Measurements from ENCODE around the gene CLIP1. TPM values are rescaled to one million over a fixed set of nuclear protein-coding genes. Genes with fewer than 3 reads are reported as not detected.
"Not testable (repeated sequence)": the region's sequence is repeated elsewhere in the genome, so short reads cannot be mapped to it uniquely, and the experiment has no call there.

CLIP1 gene
- total RNA-seq, 1 donor from 2014 or later, result 110 TPM

- DNase-seq (ENCODE audit: low spot score), result no peak
These were observed 111.7 kb downstream of the CLIP1 start for GRCh38 chr12:122310626-122311333.

DNA sequence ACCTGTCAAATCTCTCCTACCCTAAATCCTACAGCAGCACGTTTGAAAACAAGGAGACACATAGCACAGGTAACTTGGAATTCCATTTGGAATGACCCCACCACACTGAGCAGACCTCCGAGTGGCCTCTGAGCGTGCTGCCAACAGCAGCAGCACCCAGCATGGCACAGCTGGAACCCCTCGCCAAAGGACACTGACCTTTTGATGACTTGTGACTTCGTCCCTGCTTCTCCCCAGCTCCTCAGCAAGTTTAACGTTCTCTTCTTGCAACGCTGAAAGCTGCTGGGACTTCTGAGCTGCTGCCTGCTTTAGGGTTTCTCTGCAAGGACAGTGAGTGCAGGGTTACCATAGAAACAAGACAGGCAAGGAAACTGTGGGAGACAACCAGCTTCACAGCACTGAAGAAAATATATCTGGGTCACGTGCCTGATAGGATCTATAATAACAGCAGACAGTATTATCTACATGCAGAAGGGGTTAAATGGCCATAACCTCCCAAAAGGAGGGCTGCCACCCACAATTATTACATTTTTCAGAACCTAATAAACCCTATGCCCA, 112.8 kb downstream of the CLIP1 start:
- no peak for DNase-seq (ENCODE audit: low spot score)

GRCh38 chr12:122308811-122309210, 113.7 kb downstream of the CLIP1 start:
- no peak for DNase-seq (ENCODE audit: low spot score)

GRCh38 chr12:122306407-122306806, 116.1 kb downstream of the CLIP1 start:
- no peak for DNase-seq (ENCODE audit: low spot score)

GRCh38 chr12:122304924-122305323, 117.5 kb downstream of the CLIP1 start:
- no peak for DNase-seq (ENCODE audit: low spot score)

- no peak for DNase-seq (ENCODE audit: low spot score)
These were observed 119.4 kb downstream of the CLIP1 start for GRCh38 chr12:122303068-122303467.

GRCh38 chr12:122298071-122298748, 124.3 kb downstream of the CLIP1 start:
- no peak for DNase-seq (ENCODE audit: low spot score)

DNA sequence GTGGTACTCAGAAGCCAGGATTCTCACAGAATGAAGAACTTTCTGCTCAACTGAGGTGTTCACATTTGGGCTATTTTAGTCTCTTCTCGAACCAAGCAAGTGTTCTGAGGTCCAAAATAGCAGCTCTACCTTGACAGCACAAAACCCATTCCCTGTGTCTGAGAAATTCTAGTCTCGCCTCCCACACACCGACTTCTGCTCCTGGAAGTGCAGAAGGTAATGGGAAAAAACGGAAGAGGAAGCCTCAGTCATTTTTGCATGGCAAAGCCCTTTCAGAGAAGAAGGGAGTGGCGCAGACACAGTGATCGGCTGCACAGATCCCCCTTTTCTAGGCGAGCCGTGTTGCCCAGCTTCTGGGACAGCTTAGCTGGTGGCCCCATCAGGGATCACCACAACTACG, 125.0 kb downstream of the CLIP1 start:
- DNase-seq (ENCODE audit: low spot score), result no peak

- no peak for DNase-seq (ENCODE audit: low spot score)
These were observed 126.6 kb downstream of the CLIP1 start for GRCh38 chr12:122295877-122296276.

GRCh38 chr12:122293081-122293480, 129.4 kb downstream of the CLIP1 start:
- no peak for DNase-seq (ENCODE audit: low spot score)

GRCh38 chr12:122291431-122291830, 131.0 kb downstream of the CLIP1 start:
- DNase-seq (ENCODE audit: low spot score), result no peak

- DNase-seq (ENCODE audit: low spot score), result no peak
These were observed 138.8 kb downstream of the CLIP1 start for GRCh38 chr12:122283680-122284079.

GRCh38 chr12:122282061-122282460, 140.4 kb downstream of the CLIP1 start:
- no peak for DNase-seq (ENCODE audit: low spot score)

DNA sequence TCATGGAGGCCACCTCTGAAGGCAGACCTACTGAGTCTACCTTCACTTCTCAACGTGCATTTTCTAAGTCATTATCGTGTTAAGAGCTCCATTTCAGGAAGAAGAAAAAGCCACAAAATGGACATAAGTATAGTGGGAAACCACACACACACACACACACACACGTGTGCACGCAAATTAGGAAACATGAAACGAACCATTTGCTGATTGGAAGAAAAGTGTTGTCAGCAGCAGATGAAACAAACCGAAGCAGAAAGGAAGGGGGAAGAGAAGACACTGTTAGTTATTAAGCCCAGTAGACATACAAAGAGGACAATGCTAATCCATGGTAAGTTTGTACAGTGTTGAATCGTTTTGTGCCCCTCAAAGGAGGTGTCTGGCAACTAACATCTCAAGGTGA, 146.2 kb downstream of the CLIP1 start:
- no peak for DNase-seq (ENCODE audit: low spot score)

DNA sequence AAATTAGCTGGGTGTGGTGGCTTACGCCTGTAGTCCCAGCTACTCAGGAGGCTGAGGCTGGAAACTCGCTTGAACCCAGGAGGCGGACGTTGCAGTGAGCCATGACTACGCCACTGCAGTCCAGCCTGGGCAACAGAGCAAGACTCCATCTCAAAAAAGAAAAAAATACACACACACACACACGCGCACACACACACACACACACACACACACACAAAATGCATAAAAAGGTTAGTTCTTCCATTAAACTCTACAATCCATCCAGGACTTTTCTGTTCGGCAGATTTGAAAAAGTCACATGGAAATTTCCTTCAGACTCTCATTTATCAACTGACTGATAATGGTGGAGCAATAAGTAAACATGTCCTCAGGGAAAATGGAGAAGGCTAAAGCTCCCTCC, 147.0 kb downstream of the CLIP1 start:
- DNase-seq (ENCODE audit: low spot score), result no peak

- DNase-seq (ENCODE audit: low spot score), result peak; percentile 97
These were observed 156.1 kb downstream of the CLIP1 start, which contains the start of gene VPS33A for GRCh38 chr12:122266230-122266901. VPS33A (minus strand) TSS chr12:122266494; CDS start chr12:122266408, 86 bp downstream.

DNA sequence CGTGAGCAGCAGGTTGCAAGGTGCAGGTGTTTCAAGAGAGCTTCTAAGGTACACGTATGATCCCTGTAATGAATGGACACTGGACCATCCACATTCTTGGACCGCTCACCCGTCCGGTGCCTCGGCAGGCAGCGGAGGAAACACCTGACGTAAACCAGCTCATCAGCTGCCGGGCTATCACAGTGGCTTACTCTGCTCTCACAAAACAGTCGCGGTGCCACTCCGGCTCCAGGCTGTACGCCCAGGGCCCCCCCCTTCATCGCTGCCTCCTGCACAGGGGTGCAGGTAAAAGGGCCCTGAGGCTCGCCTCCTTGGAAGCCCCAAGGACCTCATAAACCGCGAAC, 156.6 kb downstream of the CLIP1 start:
- DNase-seq (ENCODE audit: low spot score), result no peak

GRCh38 chr12:122265476-122265875, 157.0 kb downstream of the CLIP1 start:
- DNase-seq (ENCODE audit: low spot score), result no peak

DNA sequence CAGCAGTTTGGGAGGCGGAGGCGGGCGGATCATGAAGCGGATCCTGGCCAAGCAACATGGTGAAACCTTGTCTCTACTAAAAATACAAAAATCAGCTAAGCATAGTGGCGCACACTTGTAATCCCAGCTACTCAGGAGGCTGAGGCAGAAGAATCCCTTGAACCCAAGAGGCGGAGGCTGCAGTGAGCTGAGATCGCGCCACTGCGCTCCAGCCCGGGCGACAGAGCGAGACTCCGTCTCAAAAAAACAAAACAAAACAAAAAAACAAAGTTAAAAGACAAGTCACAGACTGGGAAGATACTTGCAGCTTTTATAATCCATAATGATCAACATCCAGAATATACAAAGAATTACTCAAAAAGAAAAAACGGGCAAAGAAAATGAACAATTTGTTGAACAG, 161.7 kb downstream of the CLIP1 start:
- not testable (repeated sequence) for DNase-seq (ENCODE audit: low spot score)

- not testable (repeated sequence) for DNase-seq (ENCODE audit: low spot score)
These were observed 163.5 kb downstream of the CLIP1 start for GRCh38 chr12:122258939-122259338.

DNA sequence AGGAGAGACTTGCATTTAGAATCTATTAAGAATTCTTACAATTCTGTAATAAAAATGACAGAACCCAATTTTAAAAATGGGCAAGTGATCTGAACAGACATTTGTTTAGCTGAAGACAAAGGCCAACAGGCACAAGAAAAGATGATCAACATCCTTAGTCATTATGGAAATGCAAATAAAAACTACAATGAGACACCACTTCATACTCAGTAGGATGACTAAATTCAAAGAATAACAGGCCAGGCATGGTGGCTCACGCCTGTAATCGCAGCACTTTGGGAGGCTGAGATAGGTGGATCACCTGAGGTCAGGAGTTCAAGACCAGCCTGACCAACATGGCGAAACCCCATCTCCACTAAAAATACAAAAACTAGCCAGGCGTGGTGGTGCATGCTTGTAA, 164.0 kb downstream of the CLIP1 start:
- DNase-seq (ENCODE audit: low spot score), result not testable (repeated sequence)

- DNase-seq (ENCODE audit: low spot score), result no peak
These were observed 171.9 kb downstream of the CLIP1 start for GRCh38 chr12:122250536-122250935.

DNA sequence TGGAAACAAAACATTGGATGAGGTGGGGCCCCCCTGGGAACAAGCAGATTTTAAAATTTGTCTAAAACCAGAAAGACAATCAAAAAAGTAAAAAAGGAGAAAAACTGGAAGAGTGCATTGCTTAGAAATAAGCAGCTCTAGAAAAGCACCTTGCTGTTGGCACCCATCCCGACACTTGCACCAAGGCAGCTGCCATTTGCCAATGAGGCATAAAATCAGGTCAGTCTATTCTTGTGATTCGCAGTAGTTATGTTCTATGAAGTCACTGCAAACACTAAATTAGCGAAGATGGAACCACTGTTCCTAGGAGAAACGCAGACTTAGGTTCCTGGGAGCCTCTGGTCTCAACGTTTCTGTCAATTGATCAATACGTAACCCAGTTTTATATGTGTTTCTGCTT, 172.4 kb downstream of the CLIP1 start:
- no peak for DNase-seq (ENCODE audit: low spot score)

Measured in ureter (tissue), 1 donor.